Uterus (tissue), 4 donors: ENCODE results near the gene CEACAM16. TPM values are rescaled to one million over a fixed set of nuclear protein-coding genes. Genes with fewer than 3 reads are reported as not detected.

Experiments used
- DNase-seq, 2 donors: peaks; one replicate each; pipeline ENCODE4 v3.0.0-alpha.2; 2019 to 2020
- H3K27ac ChIP-seq, 2 donors: fragments of 200-600 bp; sonication (generic); 1 replicate in 1 of 2; 2 replicates in 1 of 2; pipeline ENCODE4 v1.5.1; 2016 to 2018
- H3K27me3 ChIP-seq, 2 donors: fragments of 200-600 bp; sonication (generic); one replicate each; pipeline ENCODE4 v1.5.1; 2018 to 2019; ENCODE audit warnings: control low read depth in 1 of 2
- H3K36me3 ChIP-seq, 2 donors: fragments of 200-600 bp; sonication (generic); one replicate each; pipeline ENCODE4 v1.5.1; 2019; ENCODE audit warnings: control low read depth in 1 of 2
- H3K4me1 ChIP-seq, 2 donors: fragments of 200-600 bp; sonication (generic); one replicate each; pipeline ENCODE4 v1.5.1; 2018 to 2019; ENCODE audit warnings: control low read depth in 1 of 2
- H3K4me3 ChIP-seq, 2 donors: fragments of 200-600 bp; sonication (generic); 1 replicate in 1 of 2; 2 replicates in 1 of 2; pipeline ENCODE4 v1.5.1; 2018 to 2019; ENCODE audit warnings: mild to moderate bottlenecking in 1 of 2
- H3K9me3 ChIP-seq, 2 donors: fragments of 200-600 bp; sonication (generic); one replicate each; pipeline ENCODE4 v1.5.1; 2019; ENCODE audit warnings: control low read depth in 1 of 2
- CTCF ChIP-seq, 4 experiments: fragments of 200-600 bp in 2 of 4; fragments of 450-650 bp in 2 of 4; sonication (generic) in 2 of 4; IDR thresholded peaks; one replicate each; pipeline ENCODE4 v1.5.1; 2016 to 2019; ENCODE audit warnings: antibody characterized with exemption in 4 of 4, mild to moderate bottlenecking in 2 of 4, moderate library complexity in 1 of 4
- POLR2A ChIP-seq, 2 donors: fragments of 450-650 bp; IDR thresholded peaks; one replicate each; pipeline ENCODE4 v1.6.1; 2016; ENCODE audit warnings: antibody characterized with exemption in 2 of 2, mild to moderate bottlenecking in 1 of 2, moderate library complexity in 1 of 2
- intact Hi-C: fragments of 100-400 bp; cut with DNase I; formaldehyde crosslinking; loops from one replicate; pipeline ENCODE4 v1.15.1; 2023; ENCODE audit warnings: low total_unique reads
- total RNA-seq, 4 donors: library from RNA; depleted of rRNA in 3 of 4; stranded (reverse); fragments of >200 nt in 3 of 4; gene quantifications; one replicate each; pipeline versions ENCODE4 v1.1.0 to v1.2.4, GENCODE V29; 2014 to 2023
- donor health status: DM: yes; HTN: yes; CAD: no.

Gene CEACAM16
- total RNA-seq, 4 donors from 2014 or later: not detected

- peaks cover 4 to 6% of the 10 kb centered on the region in 2 donors for H3K4me1 ChIP-seq
- no peaks in the 10 kb centered on the region for H3K36me3 ChIP-seq
- H3K27me3 ChIP-seq: no peaks in the 10 kb centered on the region
- H3K27ac ChIP-seq: no peak overlapping the region
- TF ChIP-seq POLR2A (IDR thresholded peaks at IDR 0.05) (no peak), CTCF (IDR thresholded peaks at IDR 0.05) (no peak)
- intact Hi-C loops: loop anchor here (10.0 kb wide), 1 partner anchor 121 kb away; the partner anchor contains the start of gene NECTIN2
- no peaks in the 10 kb centered on the region for H3K9me3 ChIP-seq
- H3K4me3 ChIP-seq: no peak overlapping the region
- DNase-seq: no peak
These were observed 24.5 kb downstream of the CEACAM16 start for GRCh38 chr19:44723299-44723951.

GRCh38 chr19:44723952-44724319 is 25.0 kb downstream of the CEACAM16 start:
- intact Hi-C loops: loop anchor here (2.0 to 10.0 kb wide), 2 partner anchors 47 to 121 kb away; partner anchors contain the start of gene NECTIN2
- H3K27ac ChIP-seq: peak overlapping the region in 1 of 2 donors; percentile 39
- peak; percentile 97 to 99 (median 98) for TF ChIP-seq CTCF (IDR thresholded peaks at IDR 0.05)
- no peak for TF ChIP-seq POLR2A (IDR thresholded peaks at IDR 0.05)

GRCh38 chr19:44725251-44725650 is 26.3 kb downstream of the CEACAM16 start:
- H3K36me3 ChIP-seq: no peaks in the 10 kb centered on the region
- H3K4me3 ChIP-seq: no peak overlapping the region
- peaks cover 0 to 4% of the 10 kb centered on the region in 2 donors for H3K4me1 ChIP-seq
- H3K9me3 ChIP-seq: no peaks in the 10 kb centered on the region
- intact Hi-C loops: loop anchor here (2.0 to 10.0 kb wide), 2 partner anchors 46 to 120 kb away; partner anchors contain the start of gene NECTIN2
- H3K27ac ChIP-seq: peak overlapping the region in 1 of 2 donors; percentile 12
- TF ChIP-seq POLR2A (IDR thresholded peaks at IDR 0.05) (no peak), CTCF (IDR thresholded peaks at IDR 0.05) (no peak)
- H3K27me3 ChIP-seq: no peaks in the 10 kb centered on the region
- peak in 1 of 2 donors; percentile 18 for DNase-seq

More at GRCh38 chr19:44723952-44724319, 25.0 kb downstream of the CEACAM16 start:
- Histone ChIP-seq H3K36me3 (no peaks in the 10 kb centered on the region), H3K4me1 (peaks cover 1 to 4% of the 10 kb centered on the region in 2 donors), H3K27me3 (no peaks in the 10 kb centered on the region), H3K4me3 (no peak overlapping the region), H3K9me3 (no peaks in the 10 kb centered on the region)
- DNase-seq: peak; percentile 79 to 86

- TF ChIP-seq CTCF (IDR thresholded peaks at IDR 0.05) (no peak), POLR2A (IDR thresholded peaks at IDR 0.05) (no peak)
- Histone ChIP-seq H3K9me3 (no peaks in the 10 kb centered on the region), H3K36me3 (no peaks in the 10 kb centered on the region), H3K27ac (peak overlapping the region in 1 of 2 donors; percentile 12), H3K4me3 (no peak overlapping the region), H3K4me1 (peaks cover 0 to 4% of the 10 kb centered on the region in 2 donors), H3K27me3 (no peaks in the 10 kb centered on the region)
- intact Hi-C loops: loop anchor here (2.0 to 10.0 kb wide), 2 partner anchors 45 to 119 kb away; partner anchors contain the start of gene NECTIN2
- no peak for DNase-seq
These were observed 26.7 kb downstream of the CEACAM16 start for GRCh38 chr19:44725684-44726083.

- Histone ChIP-seq H3K9me3 (no peaks in the 10 kb centered on the region), H3K27ac (no peak overlapping the region), H3K27me3 (no peaks in the 10 kb centered on the region), H3K4me1 (peaks cover 0 to 4% of the 10 kb centered on the region in 2 donors), H3K4me3 (no peak overlapping the region), H3K36me3 (no peaks in the 10 kb centered on the region)
- intact Hi-C loops: loop anchor here (10.0 kb wide), 1 partner anchor 118 kb away; the partner anchor contains the start of gene NECTIN2
- DNase-seq: no peak
- TF ChIP-seq POLR2A (IDR thresholded peaks at IDR 0.05) (no peak), CTCF (IDR thresholded peaks at IDR 0.05) (no peak)
These were observed 27.5 kb downstream of the CEACAM16 start for GRCh38 chr19:44726465-44726864.
